Karpas-422 (cell line): ENCODE data around the gene ATN1. TPM values are rescaled to one million over a fixed set of nuclear protein-coding genes. Genes with fewer than 3 reads are reported as not detected.
A peak's percentile ranks its signal among the peaks of the same experiment; 100 is the strongest.

Experiments used
- DNase-seq: peaks from one replicate; pipeline ENCODE4 v3.0.0-alpha.2; 2015
- H2AFZ ChIP-seq: fragments of 200-600 bp; sonication (generic); 2 replicates; pipeline ENCODE4 v1.6.1; 2014; ENCODE audit warnings: antibody characterized with exemption, low read length, mixed read lengths
- H3K27ac ChIP-seq: fragments of 200-600 bp; sonication (generic); 2 replicates; pipeline ENCODE4 v1.5.1; 2014; ENCODE audit warnings: mild to moderate bottlenecking, low read length, moderate library complexity
- H3K27me3 ChIP-seq: fragments of 200-600 bp; sonication (generic); 2 replicates; pipeline ENCODE4 v1.6.1; 2014; ENCODE audit warnings: low read length, mixed read lengths
- H3K36me3 ChIP-seq: fragments of 200-600 bp; sonication (generic); 2 replicates; pipeline ENCODE4 v1.6.1; 2014; ENCODE audit warnings: low read length, mixed read lengths; ENCODE audit not compliant: insufficient read depth
- H3K4me1 ChIP-seq: fragments of 200-600 bp; sonication (generic); 2 replicates; pipeline ENCODE4 v1.6.1; 2014; ENCODE audit warnings: mild to moderate bottlenecking, low read length, mixed read lengths
- H3K4me2 ChIP-seq: fragments of 200-600 bp; sonication (generic); 2 replicates; pipeline ENCODE4 v1.6.1; 2014; ENCODE audit warnings: low read length, low read depth, mild to moderate bottlenecking; ENCODE audit not compliant: poor library complexity, severe bottlenecking
- H3K4me3 ChIP-seq: fragments of 200-600 bp; sonication (generic); 2 replicates; pipeline ENCODE4 v1.5.1; 2014; ENCODE audit warnings: mild to moderate bottlenecking, antibody characterized with exemption, low read length, mixed read lengths
- H3K79me2 ChIP-seq: fragments of 200-600 bp; sonication (generic); 2 replicates; pipeline ENCODE4 v1.6.1; 2014; ENCODE audit warnings: mild to moderate bottlenecking, low read length, mixed read lengths
- H3K9ac ChIP-seq: fragments of 200-600 bp; sonication (generic); 2 replicates; pipeline ENCODE4 v1.6.0; 2014; ENCODE audit warnings: low read length
- H3K9me2 ChIP-seq: fragments of 200-600 bp; sonication (generic), shearing (Covaris generic); replicated peaks from 2 replicates; pipeline ENCODE4 v1.6.0; 2014; ENCODE audit warnings: mild to moderate bottlenecking, low read length, moderate library complexity; ENCODE audit not compliant: insufficient read depth
- H3K9me3 ChIP-seq: fragments of 300-700, 200-600 bp; sonication (generic); 2 replicates; pipeline ENCODE4 v1.6.1; 2014; ENCODE audit warnings: low read length, mixed read lengths
- H4K20me1 ChIP-seq: fragments of 200-600 bp; sonication (generic); 2 replicates; pipeline ENCODE4 v1.6.1; 2014; ENCODE audit warnings: mild to moderate bottlenecking, antibody characterized with exemption, low read length, low read depth; ENCODE audit not compliant: insufficient read depth
- total RNA-seq: library from RNA; depleted of rRNA; stranded (reverse); fragments of >200 nt; shearing (Covaris generic); gene quantifications from 2 replicates; pipeline ENCODE4 v1.2.3, GENCODE V29; 2014; ENCODE audit warnings: low replicate concordance

The ATN1 gene
- total RNA-seq, 1 experiment from 2014 or later = 8.8 TPM

GRCh38 chr12:6917491-6918231 is 10.1 kb upstream of the ATN1 start:
- Histone ChIP-seq H3K9ac (no peak overlapping the region), H4K20me1 (no peaks in the 10 kb centered on the region), H2AFZ (no peak overlapping the region), H3K9me2 (no peaks in the 10 kb centered on the region), H3K27ac (no peak overlapping the region), H3K4me1 (peaks cover 43% of the 10 kb centered on the region), H3K4me3 (no peak overlapping the region), H3K4me2 (no peak overlapping the region), H3K27me3 (no peaks in the 10 kb centered on the region), H3K79me2 (0 out of 2 replicates have a peak, but pooled peaks cover 5% of the 10 kb centered on the region), H3K9me3 (no peaks in the 10 kb centered on the region), H3K36me3 (no peaks in the 10 kb centered on the region; the same call in 1 of the 2 replicates)
- peak; percentile 32 for DNase-seq

GRCh38 chr12:6919588-6919987 is 8.2 kb upstream of the ATN1 start:
- Histone ChIP-seq H4K20me1 (no peaks in the 10 kb centered on the region), H3K4me1 (peaks cover 54% of the 10 kb centered on the region), H3K4me2 (no peak overlapping the region), H3K79me2 (0 out of 2 replicates have a peak, but pooled peaks cover 5% of the 10 kb centered on the region), H3K4me3 (no peak overlapping the region), H3K9me2 (no peaks in the 10 kb centered on the region), H3K27me3 (no peaks in the 10 kb centered on the region), H3K9me3 (no peaks in the 10 kb centered on the region), H2AFZ (no peak overlapping the region), H3K9ac (no peak overlapping the region), H3K36me3 (no peaks in the 10 kb centered on the region; the same call in 1 of the 2 replicates), H3K27ac (no peak overlapping the region)
- peak; percentile 41 for DNase-seq

- Histone ChIP-seq H3K79me2 (no peaks in the 10 kb centered on the region), H3K9me2 (no peaks in the 10 kb centered on the region), H3K9me3 (no peaks in the 10 kb centered on the region), H3K4me2 (peak overlapping the region; percentile 65), H4K20me1 (no peaks in the 10 kb centered on the region), H3K36me3 (no peaks in the 10 kb centered on the region; the same call in 1 of the 2 replicates), H3K27ac (peak overlapping the region; percentile 81; the same call in 1 of the 2 replicates), H2AFZ (no peak overlapping the region), H3K4me3 (no peak overlapping the region), H3K4me1 (peaks cover 59% of the 10 kb centered on the region), H3K9ac (no peak overlapping the region), H3K27me3 (no peaks in the 10 kb centered on the region)
- no peak for DNase-seq
Measured at GRCh38 chr12:6921539-6921938, 6.2 kb upstream of the ATN1 start.

GRCh38 chr12:6921996-6922946 is 5.5 kb upstream of the ATN1 start:
- Histone ChIP-seq H3K36me3 (no peaks in the 10 kb centered on the region), H3K9me3 (no peaks in the 10 kb centered on the region), H2AFZ (no peak overlapping the region; the same call in 1 of the 2 replicates), H3K4me3 (peak overlapping the region; percentile 15; the same call in 1 of the 2 replicates), H3K27ac (peak overlapping the region; percentile 81), H4K20me1 (no peaks in the 10 kb centered on the region), H3K4me1 (peaks cover 64% of the 10 kb centered on the region), H3K27me3 (no peaks in the 10 kb centered on the region), H3K9me2 (no peaks in the 10 kb centered on the region), H3K4me2 (peak overlapping the region; percentile 65), H3K79me2 (peaks cover 6% of the 10 kb centered on the region; the same call in 1 of the 2 replicates), H3K9ac (peak overlapping the region; percentile 51)
- DNase-seq = peak; percentile 80

GRCh38 chr12:6923003-6923732 is 4.6 kb upstream of the ATN1 start:
- Histone ChIP-seq H3K4me3 (peak overlapping the region; percentile 15; the same call in 1 of the 2 replicates), H3K4me2 (peak overlapping the region; percentile 65), H3K4me1 (peaks cover 64% of the 10 kb centered on the region), H4K20me1 (no peaks in the 10 kb centered on the region), H3K27ac (peak overlapping the region; percentile 81), H3K9me3 (no peaks in the 10 kb centered on the region), H3K36me3 (no peaks in the 10 kb centered on the region), H3K9me2 (no peaks in the 10 kb centered on the region), H3K27me3 (no peaks in the 10 kb centered on the region), H2AFZ (no peak overlapping the region; the same call in 1 of the 2 replicates), H3K9ac (peak overlapping the region; percentile 51), H3K79me2 (peaks cover 10% of the 10 kb centered on the region; the same call in 1 of the 2 replicates)
- peak; percentile 73 for DNase-seq

DNA sequence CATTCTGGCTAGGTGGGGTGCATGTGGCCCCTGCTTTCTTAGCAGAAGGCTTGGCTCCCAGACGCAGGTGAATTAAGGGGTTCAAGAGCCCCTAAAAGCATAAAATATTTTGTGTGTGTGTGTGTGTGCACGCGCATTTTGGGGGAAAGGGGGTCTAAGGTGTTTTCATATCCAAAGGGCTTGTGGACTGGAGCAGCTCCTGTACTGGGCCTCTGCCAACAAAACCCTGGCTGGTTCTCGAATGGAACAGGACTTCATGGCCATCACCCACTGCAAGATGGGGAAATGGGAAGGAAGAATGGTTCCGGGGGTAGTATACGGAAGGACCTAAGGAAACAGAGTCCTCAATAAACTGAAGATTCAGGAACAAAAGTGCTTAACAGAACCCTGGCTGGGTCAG is 3.9 kb upstream of the ATN1 start:
- Histone ChIP-seq H2AFZ (no peak overlapping the region), H3K4me2 (peak overlapping the region; percentile 65), H3K27me3 (no peaks in the 10 kb centered on the region)

DNA sequence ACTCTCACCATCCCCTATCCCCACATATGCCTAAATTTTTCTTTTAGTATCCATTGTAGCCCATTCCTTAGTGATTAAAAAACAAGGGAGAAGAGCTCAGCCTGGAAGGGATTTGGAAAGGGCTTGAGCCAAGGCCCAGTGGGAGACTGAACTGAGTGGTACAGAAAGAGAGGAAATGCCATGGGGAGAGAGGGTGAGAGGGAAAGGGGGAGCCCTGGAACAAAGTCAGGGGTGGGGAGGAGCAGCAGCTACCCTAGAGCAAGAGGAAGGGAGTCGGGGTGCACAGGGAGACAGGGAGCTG is 2.6 kb upstream of the ATN1 start:
- DNase-seq = no peak
- no peaks in the 10 kb centered on the region for H3K36me3 ChIP-seq
- H3K9me2 ChIP-seq = no peaks in the 10 kb centered on the region
- H3K9ac ChIP-seq = no peak overlapping the region
- H3K4me1 ChIP-seq = peaks cover 73% of the 10 kb centered on the region
- H4K20me1 ChIP-seq = no peaks in the 10 kb centered on the region
- no peak overlapping the region for H3K4me3 ChIP-seq
- no peak overlapping the region for H2AFZ ChIP-seq
- peaks cover 29% of the 10 kb centered on the region for H3K79me2 ChIP-seq
- H3K27ac ChIP-seq = no peak overlapping the region
- H3K27me3 ChIP-seq = no peaks in the 10 kb centered on the region
- H3K4me2 ChIP-seq = peak overlapping the region; percentile 65
- H3K9me3 ChIP-seq = no peaks in the 10 kb centered on the region

More for the DNA sequence above, 3.9 kb upstream of the ATN1 start:
- Histone ChIP-seq H3K4me3 (no peak overlapping the region), H3K9me2 (no peaks in the 10 kb centered on the region), H3K9ac (peak overlapping the region; percentile 32; the same call in 1 of the 2 replicates), H3K36me3 (no peaks in the 10 kb centered on the region), H3K4me1 (peaks cover 65% of the 10 kb centered on the region), H4K20me1 (no peaks in the 10 kb centered on the region), H3K27ac (peak overlapping the region; percentile 81), H3K79me2 (peaks cover 16% of the 10 kb centered on the region), H3K9me3 (no peaks in the 10 kb centered on the region)
- DNase-seq = no peak
